DOHH2 (cell line): ENCODE measurements around the gene TMEM37.

Source experiments
- EZH2phosphoT487 ChIP-seq: fragments of 200-600 bp; sonication (generic); IDR thresholded peaks from 2 replicates; pipeline ENCODE4 v1.6.1; 2017; ENCODE audit warnings: borderline replicate concordance, mild to moderate bottlenecking, antibody characterized with exemption, low read length, moderate library complexity, mixed read lengths
- TF ChIP-seq, protein P1 (sequence below): fragments of 200-600 bp; sonication (generic); IDR thresholded peaks from one replicate; pipeline ENCODE4 v1.5.1; 2014; ENCODE audit warnings: antibody characterized with exemption, mild to moderate bottlenecking, low read depth, low read length; ENCODE audit not compliant: poor library complexity, severe bottlenecking

DNA sequence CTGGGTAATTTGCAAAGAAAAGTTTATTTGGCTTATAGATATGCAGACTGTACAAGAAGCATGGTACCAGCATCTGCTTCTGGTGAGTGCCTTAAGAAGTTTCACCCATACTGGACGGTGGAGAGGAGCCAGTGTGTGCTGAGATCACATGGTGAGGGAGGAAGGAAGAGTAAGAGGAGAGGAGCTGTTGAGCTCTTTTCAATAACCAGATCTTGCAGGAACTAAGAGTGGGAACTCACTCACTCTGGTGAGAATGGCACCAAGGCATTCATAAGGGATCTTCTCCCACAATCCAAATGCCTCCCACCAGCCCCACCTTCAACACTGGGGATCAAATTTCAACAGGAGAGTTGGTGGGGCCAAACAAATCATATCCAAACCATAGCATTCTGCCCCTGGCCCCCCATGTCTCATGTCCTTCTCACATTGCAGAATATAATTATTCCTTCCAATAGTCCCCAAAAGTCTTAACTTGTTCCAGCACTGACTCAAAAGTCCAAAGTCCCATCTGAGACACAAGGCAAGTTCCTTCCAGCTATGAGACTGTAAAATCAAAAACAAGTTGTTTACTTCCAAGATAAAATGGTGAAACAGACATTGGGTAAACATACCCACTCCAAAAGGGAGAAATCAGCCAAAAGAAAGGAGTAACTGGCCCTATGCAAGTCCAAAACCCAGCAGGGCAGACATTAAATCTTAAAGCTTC, 11.7 kb upstream of the TMEM37 start:
- TF ChIP-seq, protein P1, sequence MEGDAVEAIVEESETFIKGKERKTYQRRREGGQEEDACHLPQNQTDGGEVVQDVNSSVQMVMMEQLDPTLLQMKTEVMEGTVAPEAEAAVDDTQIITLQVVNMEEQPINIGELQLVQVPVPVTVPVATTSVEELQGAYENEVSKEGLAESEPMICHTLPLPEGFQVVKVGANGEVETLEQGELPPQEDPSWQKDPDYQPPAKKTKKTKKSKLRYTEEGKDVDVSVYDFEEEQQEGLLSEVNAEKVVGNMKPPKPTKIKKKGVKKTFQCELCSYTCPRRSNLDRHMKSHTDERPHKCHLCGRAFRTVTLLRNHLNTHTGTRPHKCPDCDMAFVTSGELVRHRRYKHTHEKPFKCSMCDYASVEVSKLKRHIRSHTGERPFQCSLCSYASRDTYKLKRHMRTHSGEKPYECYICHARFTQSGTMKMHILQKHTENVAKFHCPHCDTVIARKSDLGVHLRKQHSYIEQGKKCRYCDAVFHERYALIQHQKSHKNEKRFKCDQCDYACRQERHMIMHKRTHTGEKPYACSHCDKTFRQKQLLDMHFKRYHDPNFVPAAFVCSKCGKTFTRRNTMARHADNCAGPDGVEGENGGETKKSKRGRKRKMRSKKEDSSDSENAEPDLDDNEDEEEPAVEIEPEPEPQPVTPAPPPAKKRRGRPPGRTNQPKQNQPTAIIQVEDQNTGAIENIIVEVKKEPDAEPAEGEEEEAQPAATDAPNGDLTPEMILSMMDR = no peak
- TF ChIP-seq EZH2phosphoT487 = no peak
